HepG2 (cell line): ENCODE results near the gene PARP1. TPM values are rescaled to one million over a fixed set of nuclear protein-coding genes. Genes with fewer than 3 reads are reported as not detected.

Experiments used
- ATAC-seq: fragments of 200-7000 bp; cut with Tn5 transposase; 3 replicates; pipeline ENCODE4 v1.9.1; 2020; ENCODE audit warnings: mild to moderate bottlenecking, moderate library complexity
- BruUV-seq: library from RNA; stranded (reverse); fragments of 400-500 nt; replicated peaks from 2 replicates; lab custom pipeline; 2021; lab: Mats Ljungman, UMichigan
- CTCF ChIA-PET: fragments of 300-600 bp; formaldehyde crosslinking; extraction: SDS; loops from one replicate; lab custom pipeline; 2021; ENCODE audit warnings: low total read pairs, inconsistent platforms, low intra/inter-chr PET ratio; lab: Yijun Ruan, JAX
- POLR2A ChIA-PET: fragments of 350-600 bp; sonication (Branson Sonifier 250); formaldehyde crosslinking; loops from one replicate; lab custom pipeline; 2020; ENCODE audit warnings: antibody characterized with exemption, inconsistent platforms; lab: Yijun Ruan, JAX
- DNase-seq: peaks from one replicate; pipeline ENCODE4 v3.0.0-alpha.2; 2015; ENCODE audit warnings: low spot score
- FAIRE-seq: peaks from 3 replicates; lab custom pipeline; 2011; peaks lifted over from hg19 to GRCh38; lab: Jason Lieb, UNC
- H2AFZ ChIP-seq: one replicate; pipeline ENCODE4 v1.6.1; 2011; ENCODE audit warnings: low read length, inconsistent platforms
- H3K27ac ChIP-seq: fragments of 300-600 bp; 3 replicates; pipeline ENCODE4 v1.8.0; 2011; ENCODE audit warnings: mixed run types, mild to moderate bottlenecking, mixed read lengths, low read length, inconsistent platforms; ENCODE audit not compliant: insufficient read depth; ENCODE audit errors: extremely low read length
- H3K27me3 ChIP-seq, 2 experiments: fragments of 200-600 bp in 1 of 2; 2 replicates in 1 of 2; 3 replicates in 1 of 2; pipeline versions ENCODE4 v1.6.0 to v1.8.0; 2011; ENCODE audit warnings: low read length in 2 of 2, mild to moderate bottlenecking in 2 of 2, moderate library complexity in 2 of 2, inconsistent platforms in 1 of 2; ENCODE audit not compliant: insufficient read depth in 2 of 2, control insufficient read depth in 1 of 2
- H3K36me3 ChIP-seq, 2 experiments: fragments of 200-600 bp in 1 of 2; replicated peaks in 1 of 2; 2 replicates in 1 of 2; 3 replicates in 1 of 2; pipeline versions ENCODE4 v1.5.1 to v1.8.0; 2011; ENCODE audit warnings: low read length in 2 of 2, inconsistent platforms in 1 of 2; ENCODE audit not compliant: insufficient read depth in 2 of 2, control insufficient read depth in 1 of 2
- H3K4me1 ChIP-seq: 2 replicates; pipeline ENCODE4 v1.5.1; 2012; ENCODE audit warnings: low read length, inconsistent platforms; ENCODE audit not compliant: insufficient read depth
- H3K4me2 ChIP-seq: 2 replicates; pipeline ENCODE4 v1.6.0; 2011; ENCODE audit warnings: low read depth, low read length, inconsistent platforms
- H3K4me3 ChIP-seq, 3 experiments: fragments of 200-600 bp in 1 of 3; sonication (generic), shearing (Covaris generic) in 1 of 3; replicated peaks in 1 of 3; 2 replicates each; pipeline ENCODE4 v1.5.1; 2011 to 2016; ENCODE audit warnings: low read length in 3 of 3, inconsistent platforms in 2 of 3, low read depth in 2 of 3, mild to moderate bottlenecking in 2 of 3, control low read depth in 1 of 3, mixed read lengths in 1 of 3; ENCODE audit not compliant: insufficient read depth in 1 of 3
- H3K79me2 ChIP-seq: one replicate; pipeline ENCODE4 v1.6.1; 2011; ENCODE audit warnings: low read length, inconsistent platforms; ENCODE audit not compliant: insufficient read depth
- H3K9ac ChIP-seq: 2 replicates; pipeline ENCODE4 v1.6.0; 2011; ENCODE audit warnings: mild to moderate bottlenecking, low read depth, low read length, inconsistent platforms; ENCODE audit not compliant: insufficient read depth
- H3K9me3 ChIP-seq: 2 replicates; pipeline ENCODE4 v1.5.1; 2012; ENCODE audit warnings: mild to moderate bottlenecking, low read length
- H4K20me1 ChIP-seq: 2 replicates; pipeline ENCODE4 v1.6.0; 2011; ENCODE audit warnings: inconsistent platforms, mild to moderate bottlenecking, low read length, moderate library complexity; ENCODE audit not compliant: insufficient read depth
- AHDC1 ChIP-seq: sonication (generic); formaldehyde crosslinking; IDR thresholded peaks from 2 replicates; pipeline ENCODE4 v1.5.1; 2020; ENCODE audit warnings: mild to moderate bottlenecking, missing genetic modification reagents, borderline replicate concordance
- MTA1 ChIP-seq: sonication (generic); formaldehyde crosslinking; IDR thresholded peaks from 2 replicates; pipeline ENCODE4 v1.4.0; 2020; ENCODE audit warnings: missing genetic modification reagents, mild to moderate bottlenecking, borderline replicate concordance
- ZC3H4 ChIP-seq: sonication (generic); formaldehyde crosslinking; IDR thresholded peaks from 2 replicates; pipeline ENCODE4 v1.4.0; 2020; ENCODE audit warnings: missing genetic modification reagents, borderline replicate concordance
- ZEB1 ChIP-seq: IDR thresholded peaks from 2 replicates; pipeline ENCODE4 v1.6.1; 2012; ENCODE audit warnings: mild to moderate bottlenecking, low read depth, inconsistent platforms; ENCODE audit not compliant: insufficient replicate concordance
- ZFP36L2 ChIP-seq: sonication (generic); formaldehyde crosslinking; IDR thresholded peaks from 2 replicates; pipeline ENCODE4 v1.4.0; 2020; ENCODE audit warnings: missing genetic modification reagents
- ZFP90 ChIP-seq: sonication (generic); formaldehyde crosslinking; IDR thresholded peaks from 2 replicates; pipeline ENCODE4 v1.8.0; 2022; ENCODE audit warnings: missing genetic modification reagents, mild to moderate bottlenecking, inconsistent platforms, borderline replicate concordance
- ZNF121 ChIP-seq: sonication (generic); formaldehyde crosslinking; IDR thresholded peaks from 2 replicates; pipeline ENCODE4 v1.5.0; 2020; ENCODE audit warnings: mild to moderate bottlenecking, missing genetic modification reagents
- ZNF124 ChIP-seq: sonication (generic); formaldehyde crosslinking; IDR thresholded peaks from 2 replicates; pipeline ENCODE4 v1.4.0; 2020; ENCODE audit warnings: missing genetic modification reagents
- ZNF350 ChIP-seq: sonication (generic); formaldehyde crosslinking; IDR thresholded peaks from 2 replicates; pipeline ENCODE4 v1.4.0; 2020; ENCODE audit warnings: mild to moderate bottlenecking, low read depth, missing genetic modification reagents, borderline replicate concordance
- ZNF547 ChIP-seq: sonication (generic); formaldehyde crosslinking; IDR thresholded peaks from 2 replicates; pipeline ENCODE4 v1.5.1; 2020; ENCODE audit warnings: mild to moderate bottlenecking, missing genetic modification reagents
- ZNF770 ChIP-seq: sonication (generic); formaldehyde crosslinking; IDR thresholded peaks from 2 replicates; pipeline ENCODE4 v1.5.0; 2020; ENCODE audit warnings: mild to moderate bottlenecking, missing genetic modification reagents
- WGBS: methylation state at CpG from one replicate; pipeline ENCODE4 v1.1.6; 2017; ENCODE audit warnings: low lambda C conversion rate; 5-methylcytosine and 5-hydroxymethylcytosine counted together
- in situ Hi-C: cut with HindIII; loops from 2 replicates; pipeline ENCODE4 v1.10.0; 2017; ENCODE audit warnings: low pct_unique_long_range_greater_than_20kb; ENCODE audit not compliant: extremely low pct_ligation_motif_present
- intact Hi-C: fragments of 100-400 bp; cut with micrococcal nuclease; formaldehyde crosslinking; loops from one replicate; pipeline ENCODE4 v1.10.0; 2022; ENCODE audit not compliant: unreplicated experiment
- polyA plus RNA-seq, 8 experiments: library from polyadenylated mRNA; depleted of rRNA in 3 of 8; stranded (reverse) in 7 of 8; unstranded in 1 of 8; fragments of >200 nt; fragmentation: Illumina TruSeq in 4 of 8; extraction: Trizol in 4 of 8; gene quantifications; 2 replicates each; pipeline versions ENCODE4 v1.2.1 to v1.2.3, GENCODE V29; 2011 to 2016; ENCODE audit warnings: low read depth in 4 of 8, missing spikeins in 1 of 8, mixed read lengths in 1 of 8; ENCODE audit not compliant: insufficient read depth in 1 of 8
- total RNA-seq, 5 experiments: library from RNA; depleted of rRNA; stranded (reverse); fragments of >200 nt; fragmentation: Illumina TruSeq; extraction: Trizol; gene quantifications; 2 replicates each; pipeline ENCODE4 v1.2.3, GENCODE V29; 2016; ENCODE audit warnings: low read depth in 1 of 5

The PARP1 gene
- total and polyA plus RNA-seq, 2 of the 13 experiments (the other 11 are each of a cell fraction or from before 2014, with no cell fraction given), result 50.1 to 85.2 TPM

- DNase-seq, result no peak
- POLR2A ChIA-PET, result interaction anchor here (0.6 to 1.6 kb wide), 2 partner anchors 8 to 1704 kb away, joined by 3 read pairs; no protein-coding TSS in a partner anchor
- CTCF ChIA-PET, result no interaction called here
- Histone ChIP-seq H4K20me1 (peaks cover 10% of the 10 kb centered on the region), H3K4me2 (peak overlapping the region; percentile 86), H3K9ac (no peak overlapping the region), H3K27ac (no peak overlapping the region), H3K79me2 (peaks cover 42% of the 10 kb centered on the region), H3K4me3 (peak overlapping the region in 1 of 3 experiments; percentile 8; a peak in 1 of 6 replicates), H3K27me3 (no peaks in the 10 kb centered on the region), H2AFZ (no peak overlapping the region), H3K36me3 (peaks cover 5 to 24% of the 10 kb centered on the region in 2 experiments; a peak in 4 of 5 replicates), H3K4me1 (peaks cover 55% of the 10 kb centered on the region)
- intact Hi-C loops (no loop called here), in situ Hi-C loops (no loop called here)
- WGBS, result 87% methylated on average over 16 of the region's 16 CpGs
- BruUV-seq, result no TSS peak
- TF ChIP-seq ZC3H4 (CRISPR knock-in tag), result no peak
- no peak for TF ChIP-seq ZNF547 (CRISPR knock-in tag)
- no peak for TF ChIP-seq ZNF124 (CRISPR knock-in tag)
- TF ChIP-seq ZFP90 (CRISPR knock-in tag), result no peak
- no peak for TF ChIP-seq AHDC1
- TF ChIP-seq ZNF770, result peak; percentile 94
- no peak for TF ChIP-seq ZNF350 (CRISPR knock-in tag)
- TF ChIP-seq MTA1 (CRISPR knock-in tag), result no peak
- no peak for TF ChIP-seq ZFP36L2
- TF ChIP-seq ZNF121 (CRISPR knock-in tag), result peak; percentile 89
- TF ChIP-seq ZEB1, result no peak
- TF ChIP-seq, all 625 proteins: peak for 2
- FAIRE-seq (no peak), ATAC-seq (no peak)
- no peaks in the 10 kb centered on the region for H3K9me3 ChIP-seq
These were observed 2.4 kb downstream of the PARP1 start for GRCh38 chr1:226405411-226405988.
